Measurements from ENCODE around the gene MKI67. TPM values are rescaled to one million over a fixed set of nuclear protein-coding genes. Genes with fewer than 3 reads are reported as not detected.

Gene MKI67
- total and polyA plus RNA-seq, 2 donors (not counting 1 experiment from before 2014, with no cell fraction given), result 0.36 to 0.47 TPM

DNA sequence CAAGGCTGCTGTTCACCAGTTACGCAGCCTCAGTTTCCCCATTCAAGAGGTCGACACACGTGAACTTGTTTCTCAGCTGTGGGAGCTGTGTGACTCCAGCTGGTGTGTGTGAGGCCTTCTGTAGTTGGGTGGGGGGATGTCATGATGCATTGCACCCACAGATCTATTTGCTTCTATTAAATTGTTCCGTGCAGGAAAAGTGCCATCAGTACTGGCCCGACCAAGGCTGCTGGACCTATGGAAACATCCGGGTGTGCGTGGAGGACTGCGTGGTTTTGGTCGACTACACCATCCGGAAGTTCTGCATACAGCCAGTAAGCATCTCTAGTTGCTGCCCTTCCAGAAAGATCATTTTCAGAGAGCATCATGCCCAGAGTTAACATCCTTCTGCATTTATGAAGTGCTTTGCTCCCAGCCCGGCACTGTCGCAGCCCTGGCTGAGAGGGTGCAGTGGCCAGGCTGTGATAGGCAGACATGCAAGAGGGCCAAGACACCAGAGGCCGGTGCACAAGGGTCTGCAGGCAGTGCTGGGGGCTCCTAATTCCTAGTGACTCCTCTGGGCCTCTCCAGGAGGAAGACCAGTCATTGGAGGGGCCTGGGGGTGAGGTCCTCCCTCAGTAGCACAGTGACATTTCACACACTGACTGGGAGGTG lies 60.2 kb downstream of the MKI67 start:
- Histone ChIP-seq H2AFZ (ENCODE audit: insufficient read depth, low read depth, low read length, poor library complexity, severe bottlenecking) (no peak overlapping the region), H3K27ac (ENCODE audit: low read length in 2 of 2) (no peak overlapping the region), H3K9ac (ENCODE audit: low read length) (no peak overlapping the region), H3K36me3 (replicated peaks in 1 of 2; ENCODE audit: control extremely low read depth in 1 of 2, control insufficient read depth in 1 of 2, extremely low read depth in 1 of 2, insufficient read depth in 2 of 2, low read length in 1 of 2) (peaks cover 12 to 52% of the 10 kb centered on the region in 2 experiments), H3K79me2 (ENCODE audit: control insufficient read depth, insufficient read depth, low read length) (no peaks in the 10 kb centered on the region), H3K4me3 (ENCODE audit: control extremely low read depth in 1 of 5, extremely low read depth in 1 of 5, insufficient read depth in 1 of 5, low read depth in 2 of 5, low read length in 4 of 5) (no peak overlapping the region), H3K27me3 (replicated peaks in 1 of 4; ENCODE audit: control extremely low read depth in 1 of 4, control insufficient read depth in 3 of 4, insufficient read depth in 4 of 4, low read length in 3 of 4) (no peaks in the 10 kb centered on the region), H3K4me2 (replicated peaks; ENCODE audit: low read depth, low read length, poor library complexity, severe bottlenecking) (peak overlapping the region; percentile 74), H4K20me1 (ENCODE audit: control insufficient read depth, insufficient read depth, low read length, poor library complexity, severe bottlenecking) (no peaks in the 10 kb centered on the region), H3K4me1 (ENCODE audit: control insufficient read depth in 2 of 2, insufficient read depth in 2 of 2, low read length in 2 of 2) (peaks cover 47 to 62% of the 10 kb centered on the region in 2 donors), H3K9me3 (ENCODE audit: control extremely low read depth in 1 of 3, control insufficient read depth in 2 of 3, insufficient read depth in 1 of 3, low read length in 2 of 3) (no peaks in the 10 kb centered on the region)
- Mint-ChIP-seq H3K27me3 (no peaks in the 10 kb centered on the region), H3K9me3 (ENCODE audit: insufficient read depth) (no peaks in the 10 kb centered on the region), H3K4me3 (peak overlapping the region; percentile 42), H3K4me1 (peaks cover 62% of the 10 kb centered on the region), H3K27ac (peak overlapping the region; percentile 85)
- WGBS (ENCODE audit: insufficient coverage), result 91% methylated on average over 13 of the region's 13 CpGs
- TF ChIP-seq, protein P1, sequence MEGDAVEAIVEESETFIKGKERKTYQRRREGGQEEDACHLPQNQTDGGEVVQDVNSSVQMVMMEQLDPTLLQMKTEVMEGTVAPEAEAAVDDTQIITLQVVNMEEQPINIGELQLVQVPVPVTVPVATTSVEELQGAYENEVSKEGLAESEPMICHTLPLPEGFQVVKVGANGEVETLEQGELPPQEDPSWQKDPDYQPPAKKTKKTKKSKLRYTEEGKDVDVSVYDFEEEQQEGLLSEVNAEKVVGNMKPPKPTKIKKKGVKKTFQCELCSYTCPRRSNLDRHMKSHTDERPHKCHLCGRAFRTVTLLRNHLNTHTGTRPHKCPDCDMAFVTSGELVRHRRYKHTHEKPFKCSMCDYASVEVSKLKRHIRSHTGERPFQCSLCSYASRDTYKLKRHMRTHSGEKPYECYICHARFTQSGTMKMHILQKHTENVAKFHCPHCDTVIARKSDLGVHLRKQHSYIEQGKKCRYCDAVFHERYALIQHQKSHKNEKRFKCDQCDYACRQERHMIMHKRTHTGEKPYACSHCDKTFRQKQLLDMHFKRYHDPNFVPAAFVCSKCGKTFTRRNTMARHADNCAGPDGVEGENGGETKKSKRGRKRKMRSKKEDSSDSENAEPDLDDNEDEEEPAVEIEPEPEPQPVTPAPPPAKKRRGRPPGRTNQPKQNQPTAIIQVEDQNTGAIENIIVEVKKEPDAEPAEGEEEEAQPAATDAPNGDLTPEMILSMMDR (IDR thresholded peaks at IDR 0.05), result no peak
- TF ChIP-seq EZH2 (IDR thresholded peaks at IDR 0.05; ENCODE audit: borderline replicate concordance, insufficient read depth, low read depth, low read length, poor library complexity, severe bottlenecking), result no peak
- ChIA-PET CTCF (interaction anchor here (0.6 to 20.7 kb wide), 3 partner anchors 17 to 159 kb away, joined by 3 to 524 read pairs (median 56); partner anchors contain the start of gene PTPRE), POLR2A (interaction anchor here (1.7 kb wide), 1 partner anchor 18 kb away, joined by 16 read pairs; no protein-coding TSS in a partner anchor)
- ATAC-seq (ENCODE audit: low read depth) (no peak), DNase-seq (no peak)
- intact Hi-C loops (cut with micrococcal nuclease), result no loop called here

All from B cell (primary cell).